SK-N-SH (cell line): ENCODE results near the gene PIN1. TPM values are rescaled to one million over a fixed set of nuclear protein-coding genes. Genes with fewer than 3 reads are reported as not detected.

Experiments used
- CTCF ChIA-PET: fragments of 300-600, 350-600 bp; formaldehyde crosslinking; extraction: SDS; loops from one replicate; lab custom pipeline; 2021; lab: Yijun Ruan, JAX
- POLR2A ChIA-PET: fragments of 350-600 bp; sonication (Branson Sonifier 250); formaldehyde crosslinking; extraction: SDS; loops from one replicate; lab custom pipeline; 2020; ENCODE audit warnings: antibody characterized with exemption, inconsistent platforms; lab: Yijun Ruan, JAX
- DNase-seq: peaks from one replicate; pipeline ENCODE4 v3.0.0; 2012
- H2AFZ ChIP-seq: fragments of 200-600 bp; sonication (generic); 2 replicates; pipeline ENCODE4 v1.8.1; 2016; ENCODE audit warnings: antibody characterized with exemption, mild to moderate bottlenecking, low read depth
- H3F3A ChIP-seq: fragments of 200-600 bp; sonication (generic); replicated peaks from 2 replicates; pipeline ENCODE3; 2016; ENCODE audit warnings: antibody characterized with exemption, mild to moderate bottlenecking; ENCODE audit not compliant: insufficient read depth
- H3K27ac ChIP-seq, 2 experiments: fragments of 200-500 bp in 1 of 2; fragments of 200-600 bp in 1 of 2; sonication (Bioruptor generic) in 1 of 2; sonication (generic), shearing (Covaris generic) in 1 of 2; 2 replicates each; pipeline versions ENCODE4 v1.5.1 to v1.6.1; 2014 to 2016; ENCODE audit warnings: low read depth in 2 of 2, inconsistent platforms in 1 of 2, low read length in 1 of 2, mild to moderate bottlenecking in 1 of 2, mixed read lengths in 1 of 2
- H3K27me3 ChIP-seq: fragments of 200-600 bp; sonication (generic), shearing (Covaris generic); 2 replicates; pipeline ENCODE4 v1.6.1; 2016; ENCODE audit warnings: mixed run types; ENCODE audit not compliant: insufficient read depth
- H3K36me3 ChIP-seq, 2 experiments: fragments of 200-500 bp in 1 of 2; fragments of 200-600 bp in 1 of 2; sonication (Bioruptor generic) in 1 of 2; sonication (generic) in 1 of 2; replicated peaks in 1 of 2; 2 replicates each; pipeline versions ENCODE3 to v1.5.1; 2014 to 2016; ENCODE audit warnings: low read length in 1 of 2, mild to moderate bottlenecking in 1 of 2; ENCODE audit not compliant: insufficient read depth in 2 of 2, control insufficient read depth in 1 of 2
- H3K4me1 ChIP-seq, 2 experiments: fragments of 200-500 bp in 1 of 2; fragments of 200-600 bp in 1 of 2; sonication (Bioruptor generic) in 1 of 2; sonication (generic), shearing (Covaris generic) in 1 of 2; 2 replicates each; pipeline versions ENCODE4 v1.5.1 to v1.6.1; 2014 to 2016; ENCODE audit warnings: low read depth in 1 of 2, low read length in 1 of 2, mixed run types in 1 of 2; ENCODE audit not compliant: insufficient read depth in 2 of 2, control insufficient read depth in 1 of 2
- H3K4me2 ChIP-seq: fragments of 200-600 bp; sonication (generic), shearing (Covaris generic); 2 replicates; pipeline ENCODE4 v1.6.1; 2017; ENCODE audit warnings: mixed run types
- H3K4me3 ChIP-seq, 2 experiments: fragments of 200-500 bp in 1 of 2; fragments of 200-600 bp in 1 of 2; sonication (Bioruptor generic) in 1 of 2; sonication (generic), shearing (Covaris generic) in 1 of 2; 2 replicates each; pipeline versions ENCODE4 v1.5.1 to v1.8.1; 2014 to 2016; ENCODE audit warnings: low read depth in 2 of 2, inconsistent platforms in 1 of 2, low read length in 1 of 2, mild to moderate bottlenecking in 1 of 2, mixed read lengths in 1 of 2, moderate library complexity in 1 of 2
- H3K79me2 ChIP-seq: fragments of 200-600 bp; sonication (generic); 2 replicates; pipeline ENCODE4 v1.8.1; 2017; ENCODE audit warnings: mild to moderate bottlenecking; ENCODE audit not compliant: insufficient read depth
- H3K9ac ChIP-seq: fragments of 200-600 bp; sonication (generic); 2 replicates; pipeline ENCODE4 v1.6.1; 2017; ENCODE audit warnings: mixed run types
- H3K9me2 ChIP-seq: fragments of 200-600 bp; sonication (generic); 2 replicates; pipeline ENCODE4 v1.6.1; 2017; ENCODE audit warnings: mixed run types
- H3K9me3 ChIP-seq: fragments of 200-600 bp; sonication (generic); 2 replicates; pipeline ENCODE4 v1.6.1; 2017; ENCODE audit warnings: mixed run types, mild to moderate bottlenecking, moderate library complexity
- H4K20me1 ChIP-seq: fragments of 200-600 bp; sonication (generic); 2 replicates; pipeline ENCODE4 v1.6.1; 2017; ENCODE audit warnings: mild to moderate bottlenecking, mixed run types; ENCODE audit not compliant: insufficient read depth
- GATA2 ChIP-seq: sonication (generic); formaldehyde crosslinking; IDR thresholded peaks from 2 replicates; pipeline ENCODE4 v1.5.0; 2020; ENCODE audit warnings: mild to moderate bottlenecking, missing genetic modification reagents
- MAX ChIP-seq: IDR thresholded peaks from 2 replicates; pipeline ENCODE4 v1.4.0; 2012; ENCODE audit warnings: low read depth
- MXI1 ChIP-seq: IDR thresholded peaks from 2 replicates; pipeline ENCODE4 v1.6.1; 2012; ENCODE audit warnings: mild to moderate bottlenecking, low read depth, low read length, improper control_type of control experiment
- NRF1 ChIP-seq: IDR thresholded peaks from 2 replicates; pipeline ENCODE4 v1.6.1; 2012; ENCODE audit warnings: low read depth, mild to moderate bottlenecking, low read length
- POLR2AphosphoS5 ChIP-seq: IDR thresholded peaks from 2 replicates; pipeline ENCODE4 v1.6.1; 2012; ENCODE audit warnings: low read depth, low read length
- RCOR1 ChIP-seq: fragments of 150-350 bp; IDR thresholded peaks from 2 replicates; pipeline ENCODE4 v1.6.1; 2017; ENCODE audit warnings: antibody characterized with exemption, low read length
- SIN3A ChIP-seq: IDR thresholded peaks from 2 replicates; pipeline ENCODE4 v1.6.1; 2012; ENCODE audit warnings: low read depth, mild to moderate bottlenecking, low read length, moderate library complexity, borderline replicate concordance
- TAF1 ChIP-seq: IDR thresholded peaks from 2 replicates; pipeline ENCODE4 v1.6.1; 2012; ENCODE audit warnings: low read depth, mild to moderate bottlenecking, low read length, moderate library complexity, borderline replicate concordance
- TEAD4 ChIP-seq: IDR thresholded peaks from 2 replicates; pipeline ENCODE4 v1.4.0; 2012; ENCODE audit warnings: mild to moderate bottlenecking, borderline replicate concordance; ENCODE audit not compliant: insufficient read depth
- YY1 ChIP-seq: IDR thresholded peaks from 2 replicates; pipeline ENCODE4 v1.4.0; 2012; ENCODE audit warnings: low read depth, mild to moderate bottlenecking
- WGBS: methylation state at CpG from one replicate; pipeline ENCODE4 v1.1.6; 2017; ENCODE audit warnings: low lambda C conversion rate; 5-methylcytosine and 5-hydroxymethylcytosine counted together
- polyA plus RNA-seq, 3 experiments: library from polyadenylated mRNA; depleted of rRNA; stranded (reverse); fragments of >200 nt; gene quantifications; 2 replicates each; pipeline ENCODE4 v1.2.3, GENCODE V29; 2012
- TF ChIP-seq, protein P1 (sequence below): fragments of 150-350 bp; IDR thresholded peaks from 2 replicates; pipeline ENCODE4 v1.6.1; 2017; ENCODE audit warnings: antibody characterized with exemption, low read length, low read depth, borderline replicate concordance
- TF ChIP-seq, protein P2 (sequence below): IDR thresholded peaks from 2 replicates; pipeline ENCODE4; 2012

The PIN1 gene
- polyA plus RNA-seq, 1 of the 3 experiments (the other 2 are of a cell fraction) = 148 TPM

DNA sequence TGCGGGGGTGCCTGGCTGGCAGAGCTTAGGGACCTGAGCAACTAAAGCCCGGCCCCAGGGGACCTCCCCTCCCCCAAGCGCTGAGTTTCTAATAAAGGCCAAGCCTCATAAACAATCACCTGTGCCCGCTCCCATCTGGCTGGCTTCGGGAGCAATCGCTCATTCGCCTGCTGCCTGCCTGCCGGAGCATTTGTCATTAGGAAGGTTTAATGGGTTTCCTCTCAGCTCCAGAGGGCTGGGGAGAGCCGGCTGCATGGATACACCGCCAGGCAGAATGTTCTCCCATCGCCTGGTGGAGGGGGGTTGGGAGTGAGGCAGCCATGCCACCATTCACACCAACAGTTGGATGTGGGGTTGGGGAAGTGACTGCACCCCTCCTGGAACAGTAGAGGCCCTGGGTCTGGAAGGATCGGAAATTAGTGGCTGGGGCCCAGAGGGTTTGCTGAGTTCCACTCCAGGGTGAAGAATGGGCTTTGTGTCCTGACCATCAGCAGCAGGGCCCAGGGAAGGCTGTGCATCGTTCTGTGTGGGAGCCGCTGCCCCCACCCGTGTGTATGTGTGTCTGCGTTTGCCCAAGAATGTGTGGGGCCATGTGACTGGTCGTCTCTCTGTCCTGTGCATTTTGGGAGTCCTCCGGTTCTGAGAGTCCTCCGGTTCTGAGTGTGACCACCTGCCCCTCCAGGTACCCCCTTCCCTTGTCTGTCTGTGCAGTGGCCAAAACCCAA is 15.3 kb downstream of the PIN1 start (continued):
- TF ChIP-seq NRF1 = no peak

- no peaks in the 10 kb centered on the region for H3K9me2 ChIP-seq
- H3K9ac ChIP-seq = no peak overlapping the region
- CTCF ChIA-PET = no interaction called here
- no peaks in the 10 kb centered on the region for H3K79me2 ChIP-seq
- no peak overlapping the region for H3K4me3 ChIP-seq
- POLR2A ChIA-PET = no interaction called here
- DNase-seq = no peak
- H3F3A ChIP-seq = no peaks in the 10 kb centered on the region
- H3K4me2 ChIP-seq = no peak overlapping the region
- WGBS = 97% methylated on average over 17 of the region's 38 CpGs
- no peaks in the 10 kb centered on the region for H3K4me1 ChIP-seq
- H3K9me3 ChIP-seq = no peaks in the 10 kb centered on the region
- TF ChIP-seq TEAD4 = no peak
- TF ChIP-seq MXI1 = no peak
- TF ChIP-seq SIN3A = no peak
- TF ChIP-seq, protein P1, sequence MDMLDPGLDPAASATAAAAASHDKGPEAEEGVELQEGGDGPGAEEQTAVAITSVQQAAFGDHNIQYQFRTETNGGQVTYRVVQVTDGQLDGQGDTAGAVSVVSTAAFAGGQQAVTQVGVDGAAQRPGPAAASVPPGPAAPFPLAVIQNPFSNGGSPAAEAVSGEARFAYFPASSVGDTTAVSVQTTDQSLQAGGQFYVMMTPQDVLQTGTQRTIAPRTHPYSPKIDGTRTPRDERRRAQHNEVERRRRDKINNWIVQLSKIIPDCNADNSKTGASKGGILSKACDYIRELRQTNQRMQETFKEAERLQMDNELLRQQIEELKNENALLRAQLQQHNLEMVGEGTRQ = no peak
- no peak for TF ChIP-seq MAX
- no peak for TF ChIP-seq POLR2AphosphoS5
- no peak for TF ChIP-seq RCOR1
- TF ChIP-seq, protein P2, sequence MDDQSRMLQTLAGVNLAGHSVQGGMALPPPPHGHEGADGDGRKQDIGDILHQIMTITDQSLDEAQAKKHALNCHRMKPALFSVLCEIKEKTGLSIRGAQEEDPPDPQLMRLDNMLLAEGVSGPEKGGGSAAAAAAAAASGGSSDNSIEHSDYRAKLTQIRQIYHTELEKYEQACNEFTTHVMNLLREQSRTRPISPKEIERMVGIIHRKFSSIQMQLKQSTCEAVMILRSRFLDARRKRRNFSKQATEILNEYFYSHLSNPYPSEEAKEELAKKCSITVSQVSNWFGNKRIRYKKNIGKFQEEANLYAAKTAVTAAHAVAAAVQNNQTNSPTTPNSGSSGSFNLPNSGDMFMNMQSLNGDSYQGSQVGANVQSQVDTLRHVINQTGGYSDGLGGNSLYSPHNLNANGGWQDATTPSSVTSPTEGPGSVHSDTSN = no peak
- H3K36me3 ChIP-seq = peaks cover 0 to 2% of the 10 kb centered on the region in 2 experiments
- no peak overlapping the region for H3K27ac ChIP-seq
- H2AFZ ChIP-seq = no peak overlapping the region
- no peaks in the 10 kb centered on the region for H4K20me1 ChIP-seq
- no peaks in the 10 kb centered on the region for H3K27me3 ChIP-seq
Observed at GRCh38 chr19:9854282-9854846, 19.2 kb downstream of the PIN1 start.

GRCh38 chr19:9856609-9857008 is 21.5 kb downstream of the PIN1 start:
- POLR2A ChIA-PET = no interaction called here

More at GRCh38 chr19:9856609-9857008, 21.5 kb downstream of the PIN1 start:
- Histone ChIP-seq H3K9me3 (no peaks in the 10 kb centered on the region), H3K27me3 (no peaks in the 10 kb centered on the region), H3K9me2 (no peaks in the 10 kb centered on the region), H3K4me1 (no peaks in the 10 kb centered on the region), H3K4me2 (no peak overlapping the region), H3K9ac (no peak overlapping the region), H3K36me3 (no peaks in the 10 kb centered on the region), H3K79me2 (no peaks in the 10 kb centered on the region), H3F3A (no peaks in the 10 kb centered on the region), H3K4me3 (no peak overlapping the region), H4K20me1 (no peaks in the 10 kb centered on the region), H3K27ac (no peak overlapping the region), H2AFZ (no peak overlapping the region)
- CTCF ChIA-PET = no interaction called here
- TF ChIP-seq YY1 = no peak
- TF ChIP-seq GATA2 (CRISPR knock-in tag) = no peak
- no peak for TF ChIP-seq RCOR1
- TF ChIP-seq, protein P1 = no peak
- TF ChIP-seq, protein P2 = no peak
- no peak for TF ChIP-seq TAF1
- no peak for TF ChIP-seq SIN3A
- DNase-seq = no peak
- WGBS = 96% methylated on average over 4 of the region's 9 CpGs
